ENCODE data around the gene SREBF1. TPM values are rescaled to one million over a fixed set of nuclear protein-coding genes. Genes with fewer than 3 reads are reported as not detected.
A peak's percentile ranks its signal among the peaks of the same experiment; 100 is the strongest.

The SREBF1 gene
- total and polyA plus RNA-seq, 2 of the 4 experiments (the other 2 are of a cell fraction): 3.4 to 20.4 TPM

DNA sequence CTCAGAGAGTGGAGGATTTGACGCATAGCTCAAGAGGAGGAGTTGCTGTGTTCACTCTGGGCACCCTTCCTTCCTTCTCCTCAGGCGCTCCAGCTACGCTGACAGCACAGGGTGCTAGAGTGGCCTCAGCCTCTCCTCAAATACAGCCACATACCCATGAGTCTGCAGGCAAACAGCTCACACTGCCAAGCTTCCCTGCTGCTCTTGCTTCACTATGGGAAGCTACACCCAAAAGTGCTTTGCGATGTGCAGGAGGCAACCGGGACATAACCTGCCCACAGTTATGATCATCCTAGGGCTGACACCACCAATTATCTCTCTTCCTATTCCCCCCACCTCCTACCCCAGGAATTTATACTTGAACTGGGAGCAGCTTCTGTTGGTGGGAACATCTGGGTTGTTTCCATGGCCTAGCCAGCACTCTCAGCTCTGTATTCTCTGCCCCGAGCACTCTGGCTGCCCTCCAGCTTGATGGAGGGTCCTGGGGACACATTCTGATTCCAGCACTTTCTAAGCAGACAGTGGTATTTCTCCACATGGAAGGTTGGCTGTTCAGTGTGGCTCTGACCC, 40.3 kb upstream of the SREBF1 start:
- Histone ChIP-seq H3K4ac (ENCODE audit: low read depth, low read length) (peak overlapping the region; percentile 54; the same call in 1 of the 2 replicates), H3K14ac (replicated peaks; ENCODE audit: low read depth, low read length) (peak overlapping the region; percentile 49), H4K5ac (ENCODE audit: low read depth, low read length) (no peak overlapping the region), H2BK120ac (ENCODE audit: low read depth, low read length) (peak overlapping the region; percentile 6; the same call in 1 of the 2 replicates), H4K91ac (ENCODE audit: insufficient read depth, low read depth, low read length) (no peak overlapping the region; the same call in 1 of the 2 replicates), H2AK9ac (replicated peaks; ENCODE audit: low read depth, low read length, poor library complexity) (peak overlapping the region; percentile 20), H2BK5ac (ENCODE audit: low read depth, low read length, poor library complexity, severe bottlenecking) (peak overlapping the region; percentile 3), H2BK15ac (ENCODE audit: low read depth, low read length) (no peak overlapping the region), H3K18ac (ENCODE audit: low read depth, low read length) (no peak overlapping the region; the same call in 1 of the 2 replicates), H3K4me3 (ENCODE audit: insufficient read depth, low read depth, low read length) (no peak overlapping the region), H3K4me1 (ENCODE audit: control insufficient read depth, insufficient read depth, low read length) (peaks cover 22% of the 10 kb centered on the region), H3K27me3 (ENCODE audit: control insufficient read depth, insufficient read depth, low read length) (no peaks in the 10 kb centered on the region), H4K20me1 (ENCODE audit: insufficient read depth, low read length) (peaks cover 22% of the 10 kb centered on the region), H4K8ac (ENCODE audit: low read depth in 2 of 2, low read length in 2 of 2) (peak overlapping the region in 1 of 2 experiments; percentile 7; a peak in 1 of 4 replicates), H3K9me1 (ENCODE audit: insufficient read depth, low read length) (peaks cover 9% of the 10 kb centered on the region), H3K9ac (ENCODE audit: low read depth, low read length) (no peak overlapping the region), H3K4me2 (ENCODE audit: low read depth, low read length) (peak overlapping the region; percentile 33; the same call in 1 of the 2 replicates), H3K79me1 (ENCODE audit: low read depth in 1 of 2, low read length in 2 of 2) (peaks cover 0 to 7% of the 10 kb centered on the region in 2 experiments; a peak in 3 of 4 replicates), H2AFZ (replicated peaks; ENCODE audit: low read length, poor library complexity) (peak overlapping the region; percentile 59), H3K9me3 (ENCODE audit: control insufficient read depth, insufficient read depth, low read length) (no peaks in the 10 kb centered on the region), H2AK5ac (ENCODE audit: low read depth, low read length) (0 out of 2 replicates have a peak overlapping the region, but pooled peaks have one; percentile 44), H2BK20ac (ENCODE audit: low read depth, low read length) (no peak overlapping the region), H3K23ac (ENCODE audit: low read depth, low read length) (peak overlapping the region; percentile 57; the same call in 1 of the 2 replicates), H3K36me3 (ENCODE audit: control insufficient read depth, insufficient read depth, low read length) (peaks cover 28% of the 10 kb centered on the region), H3K27ac (ENCODE audit: insufficient read depth, low read length) (peak overlapping the region; percentile 33), H3K56ac (ENCODE audit: extremely low read depth, insufficient read depth, low read length) (no peak overlapping the region)
- BruUV-seq (replicated peaks): no TSS peak
- CTCF ChIA-PET: interaction anchor here (1.2 to 1.4 kb wide), 2 partner anchors 13 to 42 kb away, joined by 4 to 5 read pairs; no protein-coding TSS in a partner anchor
- POLR2A ChIA-PET (ENCODE audit: unreplicated experiment): no interaction called here
- dilution Hi-C loops (cut with HindIII; ENCODE audit: low sequenced_read_pairs, unreplicated experiment) (no loop called here), intact Hi-C loops (cut with micrococcal nuclease) (loop anchor here (5.0 kb wide), 1 partner anchor 155 kb away; no protein-coding TSS in a partner anchor), in situ Hi-C loops (cut with MboI; ENCODE audit: low sequenced_read_pairs) (loop anchor here (25.0 kb wide), 1 partner anchor 515 kb away; no protein-coding TSS in a partner anchor)
- peak; percentile 24 for DNase-seq
- TF ChIP-seq RAD21 (IDR thresholded peaks at IDR 0.05; ENCODE audit: low read length) (no peak), CEBPB (IDR thresholded peaks at IDR 0.05; ENCODE audit: low read depth, low read length) (peak; percentile 47; the same call in 1 of the 2 replicates)
- ATAC-seq (ENCODE audit: low read depth): peak; percentile 15
- 69% methylated on average over 3 of the region's 6 CpGs; no CpG with 5 or more reads in 1 of the 2 experiments for WGBS, 2 experiments (ENCODE audit: extremely low coverage in 2 of 2, insufficient read length in 1 of 2)

All from IMR-90 (cell line).